Choroid plexus epithelial cell (primary cell): Measurements from ENCODE around the gene LPAR1.

Experiments
- DNase-seq: peaks from one replicate; pipeline ENCODE4 v3.0.0-alpha.2; 2010; ENCODE audit warnings: low read depth
- H3K4me3 ChIP-seq: 2 replicates; pipeline ENCODE4 v1.5.1; 2011; ENCODE audit warnings: low read depth, mild to moderate bottlenecking, control low read depth, low read length, moderate library complexity
- TF ChIP-seq, protein P1 (sequence below): conservative IDR thresholded peaks from 2 replicates; pipeline ENCODE4 v1.5.1; 2011; ENCODE audit warnings: low read depth, mild to moderate bottlenecking, control low read depth, inconsistent platforms, low read length, moderate library complexity

Gene LPAR1

GRCh38 chr9:110978516-110978915 is 59.8 kb downstream of the LPAR1 start:
- TF ChIP-seq, protein P1, sequence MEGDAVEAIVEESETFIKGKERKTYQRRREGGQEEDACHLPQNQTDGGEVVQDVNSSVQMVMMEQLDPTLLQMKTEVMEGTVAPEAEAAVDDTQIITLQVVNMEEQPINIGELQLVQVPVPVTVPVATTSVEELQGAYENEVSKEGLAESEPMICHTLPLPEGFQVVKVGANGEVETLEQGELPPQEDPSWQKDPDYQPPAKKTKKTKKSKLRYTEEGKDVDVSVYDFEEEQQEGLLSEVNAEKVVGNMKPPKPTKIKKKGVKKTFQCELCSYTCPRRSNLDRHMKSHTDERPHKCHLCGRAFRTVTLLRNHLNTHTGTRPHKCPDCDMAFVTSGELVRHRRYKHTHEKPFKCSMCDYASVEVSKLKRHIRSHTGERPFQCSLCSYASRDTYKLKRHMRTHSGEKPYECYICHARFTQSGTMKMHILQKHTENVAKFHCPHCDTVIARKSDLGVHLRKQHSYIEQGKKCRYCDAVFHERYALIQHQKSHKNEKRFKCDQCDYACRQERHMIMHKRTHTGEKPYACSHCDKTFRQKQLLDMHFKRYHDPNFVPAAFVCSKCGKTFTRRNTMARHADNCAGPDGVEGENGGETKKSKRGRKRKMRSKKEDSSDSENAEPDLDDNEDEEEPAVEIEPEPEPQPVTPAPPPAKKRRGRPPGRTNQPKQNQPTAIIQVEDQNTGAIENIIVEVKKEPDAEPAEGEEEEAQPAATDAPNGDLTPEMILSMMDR = no peak
- no peak overlapping the region for H3K4me3 ChIP-seq
- DNase-seq = no peak

GRCh38 chr9:110977259-110977709 is 61.0 kb downstream of the LPAR1 start:
- TF ChIP-seq, protein P1 = no peak
- H3K4me3 ChIP-seq = no peak overlapping the region
- peak; percentile 82 for DNase-seq

GRCh38 chr9:110975969-110976368 is 62.3 kb downstream of the LPAR1 start:
- DNase-seq = no peak
- TF ChIP-seq, protein P1 = no peak

DNA sequence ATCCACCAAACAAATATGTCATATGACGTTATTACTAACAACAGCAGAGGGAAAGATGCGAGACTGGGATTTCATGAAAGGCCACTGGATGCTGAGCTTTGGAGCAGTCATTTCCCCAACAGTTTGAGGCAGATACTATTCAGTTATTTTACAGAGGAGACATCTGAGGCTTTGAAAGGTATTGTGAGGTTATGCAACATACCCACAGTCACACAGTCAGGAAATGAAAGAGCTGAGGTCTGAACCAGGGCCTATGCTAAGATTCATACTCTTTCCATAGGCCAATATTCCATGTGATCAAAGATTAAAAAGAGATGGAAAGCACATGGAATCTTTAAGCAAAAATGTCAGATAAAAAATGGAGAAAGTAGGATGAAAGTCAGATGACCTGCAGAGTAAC is 63.0 kb downstream of the LPAR1 start:
- TF ChIP-seq, protein P1 = no peak
- peak; percentile 48 for DNase-seq

More at GRCh38 chr9:110975969-110976368, 62.3 kb downstream of the LPAR1 start:
- no peak overlapping the region for H3K4me3 ChIP-seq

DNA sequence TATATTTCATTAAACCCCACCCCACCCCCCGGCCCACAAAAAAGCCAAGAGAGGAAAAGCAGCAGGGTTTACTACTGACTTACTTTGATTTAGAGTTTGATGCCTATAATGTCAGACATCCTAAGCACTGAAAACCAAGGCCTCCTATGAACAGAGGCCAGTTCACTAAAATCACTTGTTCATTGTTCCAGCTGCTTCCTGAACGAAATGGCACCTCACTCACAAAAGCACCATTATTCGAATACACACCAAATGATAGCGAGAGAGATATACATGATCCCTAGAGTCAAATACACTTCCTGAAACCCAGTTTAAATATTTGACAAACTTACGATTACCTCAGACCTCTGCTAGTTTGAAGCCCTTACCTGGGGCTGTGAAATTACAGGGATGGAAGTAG is 66.6 kb downstream of the LPAR1 start:
- TF ChIP-seq, protein P1 = no peak
- no peak overlapping the region for H3K4me3 ChIP-seq
- no peak for DNase-seq

More for the DNA sequence above, 63.0 kb downstream of the LPAR1 start:
- H3K4me3 ChIP-seq = no peak overlapping the region

- H3K4me3 ChIP-seq = no peak overlapping the region
- TF ChIP-seq, protein P1 = no peak
- no peak for DNase-seq
These were observed 67.0 kb downstream of the LPAR1 start for GRCh38 chr9:110971234-110971633.

- TF ChIP-seq, protein P1 = no peak
- peak; percentile 84 for DNase-seq
- H3K4me3 ChIP-seq = no peak overlapping the region
These were observed 68.3 kb downstream of the LPAR1 start for GRCh38 chr9:110969971-110970386.
